PC-3 (cell line): ENCODE results near the gene THEMIS. TPM values are rescaled to one million over a fixed set of nuclear protein-coding genes. Genes with fewer than 3 reads are reported as not detected.

ENCODE experiments used
- ATAC-seq: fragments of 200-7000 bp; cut with Tn5 transposase; 2 replicates; pipeline ENCODE4 v1.9.1; 2020; ENCODE audit warnings: mild to moderate bottlenecking, moderate library complexity
- BruUV-seq: library from RNA; stranded (reverse); fragments of 400-500 nt; replicated peaks from 2 replicates; lab custom pipeline; 2021; lab: Mats Ljungman, UMichigan
- CTCF ChIA-PET: fragments of 300-600 bp; sonication (Branson Sonifier 250); formaldehyde crosslinking; loops from one replicate; lab custom pipeline; 2022; ENCODE audit warnings: antibody characterized with exemption; lab: Charles Lee
- POLR2A ChIA-PET: fragments of 300-600 bp; sonication (Branson Sonifier 250); formaldehyde crosslinking; loops from one replicate; lab custom pipeline; 2022; ENCODE audit warnings: antibody characterized with exemption; ENCODE audit not compliant: unreplicated experiment; lab: Charles Lee
- DNase-seq: peaks from one replicate; pipeline ENCODE4 v3.0.0-alpha.2; 2015
- H2AFZ ChIP-seq: fragments of 300-600 bp; sonication (generic); 2 replicates; pipeline ENCODE4 v1.6.0; 2016; ENCODE audit warnings: antibody characterized with exemption, low read length
- H3F3A ChIP-seq: fragments of 300-600 bp; sonication (generic); one replicate; pipeline ENCODE4 v1.6.0; 2017; ENCODE audit warnings: antibody characterized with exemption, low read length, control low read depth, mild to moderate bottlenecking; ENCODE audit not compliant: unreplicated experiment
- H3K27ac ChIP-seq: fragments of 300-600 bp; sonication (generic); 2 replicates; pipeline ENCODE4 v1.5.1; 2016; ENCODE audit warnings: mild to moderate bottlenecking, low read length
- H3K27me3 ChIP-seq: fragments of 300-600 bp; sonication (generic); 2 replicates; pipeline ENCODE4 v1.6.1; 2016; ENCODE audit warnings: low read length, mixed read lengths
- H3K36me3 ChIP-seq: fragments of 300-600 bp; sonication (generic); 2 replicates; pipeline ENCODE4 v1.6.1; 2016; ENCODE audit warnings: low read depth, mixed run types, low read length, mixed read lengths
- H3K4me1 ChIP-seq: fragments of 300-600 bp; sonication (generic); 2 replicates; pipeline ENCODE4 v1.5.1; 2016; ENCODE audit warnings: low read length; ENCODE audit not compliant: insufficient read depth
- H3K4me2 ChIP-seq: fragments of 300-600 bp; sonication (generic); 2 replicates; pipeline ENCODE4 v1.6.0; 2016; ENCODE audit warnings: low read length
- H3K4me3 ChIP-seq: fragments of 300-600 bp; sonication (generic); 2 replicates; pipeline ENCODE4 v1.5.1; 2016; ENCODE audit warnings: mild to moderate bottlenecking, low read length, mixed read lengths
- H3K79me2 ChIP-seq: fragments of 300-600 bp; sonication (generic); 2 replicates; pipeline ENCODE4 v1.6.1; 2017; ENCODE audit warnings: low read length, mixed read lengths
- H3K9ac ChIP-seq: fragments of 300-600 bp; sonication (generic); 2 replicates; pipeline ENCODE4 v1.6.0; 2016; ENCODE audit warnings: mild to moderate bottlenecking, low read length
- H3K9me2 ChIP-seq: fragments of 300-600 bp; sonication (generic); replicated peaks from 2 replicates; pipeline ENCODE4 v1.6.1; 2016; ENCODE audit warnings: mixed run types, low read length, mixed read lengths
- H3K9me3 ChIP-seq: fragments of 300-600 bp; sonication (generic); 2 replicates; pipeline ENCODE4 v1.6.1; 2016; ENCODE audit warnings: low read length, mixed read lengths
- H4K20me1 ChIP-seq: fragments of 300-600 bp; sonication (generic); 2 replicates; pipeline ENCODE4 v1.6.1; 2016; ENCODE audit warnings: low read length, mixed read lengths
- EZH2 ChIP-seq: fragments of 300-600 bp; sonication (generic); IDR thresholded peaks from one replicate; pipeline ENCODE4 v1.6.1; 2017; ENCODE audit warnings: antibody characterized with exemption, mild to moderate bottlenecking, low read length; ENCODE audit not compliant: unreplicated experiment
- EZH2phosphoT487 ChIP-seq: fragments of 300-600 bp; sonication (generic); IDR thresholded peaks from 2 replicates; pipeline ENCODE4 v1.6.1; 2018; ENCODE audit warnings: mild to moderate bottlenecking, antibody characterized with exemption, low read length, borderline replicate concordance
- intact Hi-C: fragments of 100-400 bp; cut with micrococcal nuclease; formaldehyde crosslinking; loops from 2 replicates; pipeline ENCODE4 v1.9.0; 2023
- total RNA-seq: library from RNA; depleted of rRNA; stranded (reverse); fragments of >200 nt; gene quantifications from 2 replicates; pipeline ENCODE4 v1.2.3, GENCODE V29; 2014
- TF ChIP-seq, protein P1 (sequence below): fragments of 300-600 bp; sonication (generic); conservative IDR thresholded peaks from 2 replicates; pipeline ENCODE4 v1.5.1; 2017; ENCODE audit warnings: antibody characterized with exemption, low read depth, mild to moderate bottlenecking, low read length

The THEMIS gene
- total RNA-seq, 1 experiment from 2014 or later, result not detected

DNA sequence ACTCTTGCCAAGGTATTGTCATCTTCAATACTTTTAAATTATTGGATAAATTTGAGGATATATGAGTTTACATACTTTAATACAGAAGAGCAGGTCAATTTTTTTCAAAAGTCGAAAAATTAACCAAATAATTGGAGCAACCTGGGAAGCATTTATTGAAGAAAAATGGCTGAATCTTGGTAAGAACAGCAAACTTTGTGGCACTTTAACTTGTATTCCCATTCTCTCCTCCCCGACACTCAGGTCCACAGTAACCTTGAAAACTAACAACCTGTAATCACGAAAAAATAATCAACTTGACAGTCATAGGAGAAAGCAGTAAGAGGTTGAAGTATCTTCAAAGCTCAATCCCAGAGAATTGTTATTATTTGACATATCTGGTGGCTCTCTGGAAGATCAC lies 55.6 kb downstream of the THEMIS start:
- CTCF ChIA-PET, result no interaction called here
- Histone ChIP-seq H3K9me3 (no peaks in the 10 kb centered on the region), H3K27me3 (no peaks in the 10 kb centered on the region), H3K9ac (no peak overlapping the region), H3K79me2 (no peaks in the 10 kb centered on the region), H3K27ac (no peak overlapping the region), H3K36me3 (no peaks in the 10 kb centered on the region), H4K20me1 (no peaks in the 10 kb centered on the region), H2AFZ (no peak overlapping the region), H3K4me3 (no peak overlapping the region), H3F3A (no peaks in the 10 kb centered on the region), H3K4me2 (no peak overlapping the region), H3K9me2 (no peaks in the 10 kb centered on the region), H3K4me1 (peaks cover 5% of the 10 kb centered on the region)
- ATAC-seq, result no peak
- intact Hi-C loops, result no loop called here
- TF ChIP-seq, protein P1, sequence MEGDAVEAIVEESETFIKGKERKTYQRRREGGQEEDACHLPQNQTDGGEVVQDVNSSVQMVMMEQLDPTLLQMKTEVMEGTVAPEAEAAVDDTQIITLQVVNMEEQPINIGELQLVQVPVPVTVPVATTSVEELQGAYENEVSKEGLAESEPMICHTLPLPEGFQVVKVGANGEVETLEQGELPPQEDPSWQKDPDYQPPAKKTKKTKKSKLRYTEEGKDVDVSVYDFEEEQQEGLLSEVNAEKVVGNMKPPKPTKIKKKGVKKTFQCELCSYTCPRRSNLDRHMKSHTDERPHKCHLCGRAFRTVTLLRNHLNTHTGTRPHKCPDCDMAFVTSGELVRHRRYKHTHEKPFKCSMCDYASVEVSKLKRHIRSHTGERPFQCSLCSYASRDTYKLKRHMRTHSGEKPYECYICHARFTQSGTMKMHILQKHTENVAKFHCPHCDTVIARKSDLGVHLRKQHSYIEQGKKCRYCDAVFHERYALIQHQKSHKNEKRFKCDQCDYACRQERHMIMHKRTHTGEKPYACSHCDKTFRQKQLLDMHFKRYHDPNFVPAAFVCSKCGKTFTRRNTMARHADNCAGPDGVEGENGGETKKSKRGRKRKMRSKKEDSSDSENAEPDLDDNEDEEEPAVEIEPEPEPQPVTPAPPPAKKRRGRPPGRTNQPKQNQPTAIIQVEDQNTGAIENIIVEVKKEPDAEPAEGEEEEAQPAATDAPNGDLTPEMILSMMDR, result no peak
- TF ChIP-seq EZH2 (no peak), EZH2phosphoT487 (no peak)
- POLR2A ChIA-PET, result no interaction called here
- DNase-seq, result no peak
- BruUV-seq, result no TSS peak

DNA sequence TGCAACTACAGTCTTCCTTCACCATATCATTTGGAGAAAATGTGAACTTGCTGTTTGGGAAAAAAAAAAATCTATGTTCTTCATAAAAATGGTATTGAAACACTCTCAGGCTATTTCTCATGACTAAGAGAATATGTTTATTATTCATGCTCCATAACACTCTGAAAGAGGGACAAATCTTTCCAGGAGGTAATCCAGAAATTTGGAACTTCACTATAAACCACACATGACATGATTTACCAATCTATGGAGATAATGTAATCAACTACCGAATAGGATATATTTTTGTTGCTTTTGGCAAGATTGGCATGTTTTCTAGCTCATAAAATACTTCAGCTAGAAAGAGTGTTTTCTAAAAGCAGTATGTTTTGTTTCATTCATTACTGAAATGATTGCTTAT lies 56.3 kb downstream of the THEMIS start:
- ATAC-seq (no peak), DNase-seq (no peak)
- Histone ChIP-seq H3K4me2 (no peak overlapping the region), H2AFZ (no peak overlapping the region), H3K4me3 (no peak overlapping the region), H3K9me2 (no peaks in the 10 kb centered on the region), H3K36me3 (no peaks in the 10 kb centered on the region), H3K27me3 (no peaks in the 10 kb centered on the region), H3K4me1 (no peaks in the 10 kb centered on the region; the same call in 1 of the 2 replicates), H3K79me2 (no peaks in the 10 kb centered on the region), H3K27ac (no peak overlapping the region), H4K20me1 (no peaks in the 10 kb centered on the region), H3K9me3 (no peaks in the 10 kb centered on the region), H3K9ac (no peak overlapping the region), H3F3A (no peaks in the 10 kb centered on the region)
- TF ChIP-seq, protein P1, result no peak
- no peak for TF ChIP-seq EZH2phosphoT487
- no peak for TF ChIP-seq EZH2
- no TSS peak for BruUV-seq
- ChIA-PET CTCF (interaction anchor here (0.7 kb wide), 1 partner anchor 216 kb away, joined by 8 read pairs; no protein-coding TSS in a partner anchor), POLR2A (no interaction called here)
- intact Hi-C loops, result no loop called here

DNA sequence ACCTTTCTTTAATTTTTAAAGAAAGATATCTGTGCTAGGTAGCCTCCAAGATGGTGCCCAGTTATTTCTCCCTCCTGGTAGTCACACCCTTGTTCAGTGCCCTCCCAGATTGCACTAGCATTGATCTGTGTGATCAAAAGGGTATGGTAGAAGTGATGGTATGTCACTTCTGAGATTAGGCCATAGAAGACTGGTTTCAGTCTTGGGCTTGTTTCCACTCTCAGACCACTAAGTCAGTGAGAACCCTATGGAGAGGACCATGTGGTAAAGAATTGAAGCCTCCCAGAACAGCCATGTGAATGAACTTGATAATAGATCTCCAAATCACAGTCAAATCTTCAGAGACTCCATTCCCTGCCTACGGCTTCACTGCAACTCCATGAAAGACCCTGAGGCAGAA lies 57.3 kb downstream of the THEMIS start:
- H3K27ac ChIP-seq, result no peak overlapping the region
- no peaks in the 10 kb centered on the region for H3F3A ChIP-seq
- intact Hi-C loops, result no loop called here
- no TSS peak for BruUV-seq
- H3K4me2 ChIP-seq, result no peak overlapping the region
- no peaks in the 10 kb centered on the region for H3K36me3 ChIP-seq
- TF ChIP-seq EZH2, result no peak
- TF ChIP-seq EZH2phosphoT487, result no peak
- TF ChIP-seq, protein P1, result no peak
- no peak overlapping the region for H3K9ac ChIP-seq
- no peaks in the 10 kb centered on the region for H3K4me1 ChIP-seq
- ChIA-PET POLR2A (no interaction called here), CTCF (no interaction called here)
- no peaks in the 10 kb centered on the region for H4K20me1 ChIP-seq
- no peaks in the 10 kb centered on the region for H3K79me2 ChIP-seq
- DNase-seq (no peak), ATAC-seq (no peak)
- H3K27me3 ChIP-seq, result no peaks in the 10 kb centered on the region
- H2AFZ ChIP-seq, result no peak overlapping the region
- no peaks in the 10 kb centered on the region for H3K9me3 ChIP-seq
- no peak overlapping the region for H3K4me3 ChIP-seq
- no peaks in the 10 kb centered on the region for H3K9me2 ChIP-seq
